ENCODE data around the gene RGS3.
A peak's percentile ranks its signal among the peaks of the same experiment; 100 is the strongest.

The RGS3 gene

GRCh38 chr9:113463418-113464285 lies at the start of gene RGS3:
Gene RGS3, plus strand, starts transcription at chr9:113463727. Its CDS starts 76 bp downstream, at chr9:113463803.
- TF ChIP-seq CTCF (IDR thresholded peaks at IDR 0.05; ENCODE audit: low read depth, low read length, missing control alignments), result no peak
- DNase-seq (ENCODE audit: extremely low read depth, low read depth), result no peak
- H3K4me3 ChIP-seq (replicated peaks; ENCODE audit: low read depth, low read length), result peak within 1 kb of the TSS; percentile 11

- TF ChIP-seq CTCF (IDR thresholded peaks at IDR 0.05; ENCODE audit: low read depth, low read length, missing control alignments), result no peak
- no peak overlapping the region for H3K4me3 ChIP-seq (replicated peaks; ENCODE audit: low read depth, low read length)
- no peak for DNase-seq (ENCODE audit: extremely low read depth, low read depth)
Measured at GRCh38 chr9:113416149-113416721, 47.3 kb upstream of the RGS3 start.

- no peak for DNase-seq (ENCODE audit: extremely low read depth, low read depth)
- no peak for TF ChIP-seq CTCF (IDR thresholded peaks at IDR 0.05; ENCODE audit: low read depth, low read length, missing control alignments)
- no peak overlapping the region for H3K4me3 ChIP-seq (replicated peaks; ENCODE audit: low read depth, low read length)
Measured at GRCh38 chr9:113417370-113417769, 46.2 kb upstream of the RGS3 start.

- DNase-seq (ENCODE audit: extremely low read depth, low read depth), result no peak
- H3K4me3 ChIP-seq (replicated peaks; ENCODE audit: low read depth, low read length), result no peak overlapping the region
- TF ChIP-seq CTCF (IDR thresholded peaks at IDR 0.05; ENCODE audit: low read depth, low read length, missing control alignments), result no peak
Measured at GRCh38 chr9:113421726-113422125, 41.8 kb upstream of the RGS3 start.

GRCh38 chr9:113425072-113425471 lies 38.5 kb upstream of the RGS3 start:
- DNase-seq (ENCODE audit: extremely low read depth, low read depth), result no peak
- TF ChIP-seq CTCF (IDR thresholded peaks at IDR 0.05; ENCODE audit: low read depth, low read length, missing control alignments), result no peak
- H3K4me3 ChIP-seq (replicated peaks; ENCODE audit: low read depth, low read length), result no peak overlapping the region

- TF ChIP-seq CTCF (IDR thresholded peaks at IDR 0.05; ENCODE audit: low read depth, low read length, missing control alignments), result no peak
- no peak for DNase-seq (ENCODE audit: extremely low read depth, low read depth)
- H3K4me3 ChIP-seq (replicated peaks; ENCODE audit: low read depth, low read length), result no peak overlapping the region
Measured at GRCh38 chr9:113426701-113427100, 36.8 kb upstream of the RGS3 start.
